SK-N-SH (cell line): ENCODE data around the gene ATP1A1. TPM values are rescaled to one million over a fixed set of nuclear protein-coding genes. Genes with fewer than 3 reads are reported as not detected.

Experiments
- CTCF ChIA-PET: fragments of 300-600, 350-600 bp; formaldehyde crosslinking; extraction: SDS; loops from one replicate; lab custom pipeline; 2021; lab: Yijun Ruan, JAX
- POLR2A ChIA-PET: fragments of 350-600 bp; sonication (Branson Sonifier 250); formaldehyde crosslinking; extraction: SDS; loops from one replicate; lab custom pipeline; 2020; ENCODE audit warnings: antibody characterized with exemption, inconsistent platforms; lab: Yijun Ruan, JAX
- DNase-seq: peaks from one replicate; pipeline ENCODE4 v3.0.0; 2012
- H2AFZ ChIP-seq: fragments of 200-600 bp; sonication (generic); 2 replicates; pipeline ENCODE4 v1.8.1; 2016; ENCODE audit warnings: antibody characterized with exemption, mild to moderate bottlenecking, low read depth
- H3F3A ChIP-seq: fragments of 200-600 bp; sonication (generic); replicated peaks from 2 replicates; pipeline ENCODE3; 2016; ENCODE audit warnings: antibody characterized with exemption, mild to moderate bottlenecking; ENCODE audit not compliant: insufficient read depth
- H3K27ac ChIP-seq, 2 experiments: fragments of 200-500 bp in 1 of 2; fragments of 200-600 bp in 1 of 2; sonication (Bioruptor generic) in 1 of 2; sonication (generic), shearing (Covaris generic) in 1 of 2; 2 replicates each; pipeline versions ENCODE4 v1.5.1 to v1.6.1; 2014 to 2016; ENCODE audit warnings: low read depth in 2 of 2, inconsistent platforms in 1 of 2, low read length in 1 of 2, mild to moderate bottlenecking in 1 of 2, mixed read lengths in 1 of 2
- H3K27me3 ChIP-seq: fragments of 200-600 bp; sonication (generic), shearing (Covaris generic); 2 replicates; pipeline ENCODE4 v1.6.1; 2016; ENCODE audit warnings: mixed run types; ENCODE audit not compliant: insufficient read depth
- H3K36me3 ChIP-seq, 2 experiments: fragments of 200-500 bp in 1 of 2; fragments of 200-600 bp in 1 of 2; sonication (Bioruptor generic) in 1 of 2; sonication (generic) in 1 of 2; replicated peaks in 1 of 2; 2 replicates each; pipeline versions ENCODE3 to v1.5.1; 2014 to 2016; ENCODE audit warnings: low read length in 1 of 2, mild to moderate bottlenecking in 1 of 2; ENCODE audit not compliant: insufficient read depth in 2 of 2, control insufficient read depth in 1 of 2
- H3K4me1 ChIP-seq, 2 experiments: fragments of 200-500 bp in 1 of 2; fragments of 200-600 bp in 1 of 2; sonication (Bioruptor generic) in 1 of 2; sonication (generic), shearing (Covaris generic) in 1 of 2; 2 replicates each; pipeline versions ENCODE4 v1.5.1 to v1.6.1; 2014 to 2016; ENCODE audit warnings: low read depth in 1 of 2, low read length in 1 of 2, mixed run types in 1 of 2; ENCODE audit not compliant: insufficient read depth in 2 of 2, control insufficient read depth in 1 of 2
- H3K4me2 ChIP-seq: fragments of 200-600 bp; sonication (generic), shearing (Covaris generic); 2 replicates; pipeline ENCODE4 v1.6.1; 2017; ENCODE audit warnings: mixed run types
- H3K4me3 ChIP-seq, 2 experiments: fragments of 200-500 bp in 1 of 2; fragments of 200-600 bp in 1 of 2; sonication (Bioruptor generic) in 1 of 2; sonication (generic), shearing (Covaris generic) in 1 of 2; 2 replicates each; pipeline versions ENCODE4 v1.5.1 to v1.8.1; 2014 to 2016; ENCODE audit warnings: low read depth in 2 of 2, inconsistent platforms in 1 of 2, low read length in 1 of 2, mild to moderate bottlenecking in 1 of 2, mixed read lengths in 1 of 2, moderate library complexity in 1 of 2
- H3K79me2 ChIP-seq: fragments of 200-600 bp; sonication (generic); 2 replicates; pipeline ENCODE4 v1.8.1; 2017; ENCODE audit warnings: mild to moderate bottlenecking; ENCODE audit not compliant: insufficient read depth
- H3K9ac ChIP-seq: fragments of 200-600 bp; sonication (generic); 2 replicates; pipeline ENCODE4 v1.6.1; 2017; ENCODE audit warnings: mixed run types
- H3K9me2 ChIP-seq: fragments of 200-600 bp; sonication (generic); 2 replicates; pipeline ENCODE4 v1.6.1; 2017; ENCODE audit warnings: mixed run types
- H3K9me3 ChIP-seq: fragments of 200-600 bp; sonication (generic); 2 replicates; pipeline ENCODE4 v1.6.1; 2017; ENCODE audit warnings: mixed run types, mild to moderate bottlenecking, moderate library complexity
- H4K20me1 ChIP-seq: fragments of 200-600 bp; sonication (generic); 2 replicates; pipeline ENCODE4 v1.6.1; 2017; ENCODE audit warnings: mild to moderate bottlenecking, mixed run types; ENCODE audit not compliant: insufficient read depth
- CHD2 ChIP-seq: fragments of 150-350 bp; IDR thresholded peaks from 2 replicates; pipeline ENCODE4 v1.6.1; 2018; ENCODE audit warnings: low read length; ENCODE audit not compliant: partially characterized antibody
- EP300 ChIP-seq, 2 experiments: IDR thresholded peaks; 2 replicates each; pipeline versions ENCODE4 v1.4.0 to v1.6.1; 2012; ENCODE audit warnings: borderline replicate concordance in 1 of 2, low read depth in 1 of 2, low read length in 1 of 2
- FOXJ3 ChIP-seq: sonication (generic); formaldehyde crosslinking; IDR thresholded peaks from 2 replicates; pipeline ENCODE4 v1.5.1; 2020; ENCODE audit warnings: mild to moderate bottlenecking, missing genetic modification reagents
- FOXM1 ChIP-seq: IDR thresholded peaks from 2 replicates; pipeline ENCODE4 v1.4.0; 2012; ENCODE audit warnings: low read depth, mild to moderate bottlenecking
- GATA2 ChIP-seq: sonication (generic); formaldehyde crosslinking; IDR thresholded peaks from 2 replicates; pipeline ENCODE4 v1.5.0; 2020; ENCODE audit warnings: mild to moderate bottlenecking, missing genetic modification reagents
- JUND ChIP-seq: IDR thresholded peaks from 2 replicates; pipeline ENCODE4 v1.4.0; 2012
- MEF2A ChIP-seq: IDR thresholded peaks from 2 replicates; pipeline ENCODE4 v1.4.0; 2012; ENCODE audit warnings: low read depth, borderline replicate concordance
- MXI1 ChIP-seq: IDR thresholded peaks from 2 replicates; pipeline ENCODE4 v1.6.1; 2012; ENCODE audit warnings: mild to moderate bottlenecking, low read depth, low read length, improper control_type of control experiment
- NRF1 ChIP-seq: IDR thresholded peaks from 2 replicates; pipeline ENCODE4 v1.6.1; 2012; ENCODE audit warnings: low read depth, mild to moderate bottlenecking, low read length
- POLR2AphosphoS5 ChIP-seq: IDR thresholded peaks from 2 replicates; pipeline ENCODE4 v1.6.1; 2012; ENCODE audit warnings: low read depth, low read length
- REST ChIP-seq: IDR thresholded peaks from 2 replicates; pipeline ENCODE4 v1.6.1; 2012; ENCODE audit warnings: mild to moderate bottlenecking, low read depth, low read length, moderate library complexity
- RXRA ChIP-seq: IDR thresholded peaks from 2 replicates; pipeline ENCODE4 v1.4.0; 2012; ENCODE audit warnings: low read depth, mild to moderate bottlenecking, borderline replicate concordance
- TAF1 ChIP-seq: IDR thresholded peaks from 2 replicates; pipeline ENCODE4 v1.6.1; 2012; ENCODE audit warnings: low read depth, mild to moderate bottlenecking, low read length, moderate library complexity, borderline replicate concordance
- USF1 ChIP-seq: IDR thresholded peaks from 2 replicates; pipeline ENCODE4 v1.4.0; 2012; ENCODE audit warnings: low read depth, borderline replicate concordance
- YY1 ChIP-seq: IDR thresholded peaks from 2 replicates; pipeline ENCODE4 v1.4.0; 2012; ENCODE audit warnings: low read depth, mild to moderate bottlenecking
- ZBTB33 ChIP-seq: IDR thresholded peaks from 2 replicates; pipeline ENCODE4 v1.4.0; 2012; ENCODE audit warnings: low read depth, borderline replicate concordance
- WGBS: methylation state at CpG from one replicate; pipeline ENCODE4 v1.1.6; 2017; ENCODE audit warnings: low lambda C conversion rate; 5-methylcytosine and 5-hydroxymethylcytosine counted together
- polyA plus RNA-seq, 3 experiments: library from polyadenylated mRNA; depleted of rRNA; stranded (reverse); fragments of >200 nt; gene quantifications; 2 replicates each; pipeline ENCODE4 v1.2.3, GENCODE V29; 2012
- TF ChIP-seq, protein P1 (sequence below): IDR thresholded peaks from 2 replicates; pipeline ENCODE4 v1.4.0; 2012; ENCODE audit warnings: low read depth

Gene ATP1A1
- polyA plus RNA-seq, 1 of the 3 experiments (the other 2 are of a cell fraction), result 233 TPM

GRCh38 chr1:116394270-116394669, 21.2 kb downstream of the ATP1A1 start:
- Histone ChIP-seq H4K20me1 (no peaks in the 10 kb centered on the region), H2AFZ (no peak overlapping the region), H3K9me2 (no peaks in the 10 kb centered on the region), H3K27ac (no peak overlapping the region), H3K4me2 (no peak overlapping the region), H3K79me2 (no peaks in the 10 kb centered on the region), H3K36me3 (peaks cover 90 to 94% of the 10 kb centered on the region in 2 experiments), H3K4me3 (no peak overlapping the region), H3K4me1 (no peaks in the 10 kb centered on the region), H3F3A (no peaks in the 10 kb centered on the region), H3K9me3 (no peaks in the 10 kb centered on the region), H3K9ac (no peak overlapping the region), H3K27me3 (no peaks in the 10 kb centered on the region)
- POLR2A ChIA-PET, result no interaction called here
- CTCF ChIA-PET, result no interaction called here
- WGBS, result 98% methylated on average over 4 of the region's 4 CpGs
- no peak for TF ChIP-seq RXRA
- TF ChIP-seq YY1, result no peak
- no peak for TF ChIP-seq NRF1
- TF ChIP-seq, protein P1, sequence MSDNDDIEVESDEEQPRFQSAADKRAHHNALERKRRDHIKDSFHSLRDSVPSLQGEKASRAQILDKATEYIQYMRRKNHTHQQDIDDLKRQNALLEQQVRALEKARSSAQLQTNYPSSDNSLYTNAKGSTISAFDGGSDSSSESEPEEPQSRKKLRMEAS, result no peak
- TF ChIP-seq USF1, result no peak
- no peak for TF ChIP-seq FOXJ3 (CRISPR knock-in tag)
- TF ChIP-seq FOXM1, result no peak
- no peak for TF ChIP-seq TAF1
- TF ChIP-seq EP300 (IDR thresholded peaks at IDR 0.05; ENCODE audit: borderline replicate concordance in 1 of 2, low read depth in 1 of 2, low read length in 1 of 2), result no peak
- no peak for TF ChIP-seq REST
- TF ChIP-seq GATA2 (CRISPR knock-in tag), result no peak
- TF ChIP-seq POLR2AphosphoS5, result no peak
- TF ChIP-seq JUND, result no peak
- no peak for TF ChIP-seq ZBTB33
- no peak for TF ChIP-seq MXI1
- TF ChIP-seq CHD2, result no peak
- TF ChIP-seq MEF2A, result no peak
- DNase-seq, result no peak
